ENCODE results near the gene SEPTIN5.

The SEPTIN5 gene

GRCh38 chr22:19744350-19745006 lies 30.2 kb downstream of the SEPTIN5 start:
- DNase-seq (ENCODE audit: low read depth) = no peak
- no peak overlapping the region for H3K4me3 ChIP-seq (ENCODE audit: low read length)
- no peak for TF ChIP-seq CTCF (conservative IDR thresholded peaks at IDR 0.05; ENCODE audit: low read depth, low read length)

DNA sequence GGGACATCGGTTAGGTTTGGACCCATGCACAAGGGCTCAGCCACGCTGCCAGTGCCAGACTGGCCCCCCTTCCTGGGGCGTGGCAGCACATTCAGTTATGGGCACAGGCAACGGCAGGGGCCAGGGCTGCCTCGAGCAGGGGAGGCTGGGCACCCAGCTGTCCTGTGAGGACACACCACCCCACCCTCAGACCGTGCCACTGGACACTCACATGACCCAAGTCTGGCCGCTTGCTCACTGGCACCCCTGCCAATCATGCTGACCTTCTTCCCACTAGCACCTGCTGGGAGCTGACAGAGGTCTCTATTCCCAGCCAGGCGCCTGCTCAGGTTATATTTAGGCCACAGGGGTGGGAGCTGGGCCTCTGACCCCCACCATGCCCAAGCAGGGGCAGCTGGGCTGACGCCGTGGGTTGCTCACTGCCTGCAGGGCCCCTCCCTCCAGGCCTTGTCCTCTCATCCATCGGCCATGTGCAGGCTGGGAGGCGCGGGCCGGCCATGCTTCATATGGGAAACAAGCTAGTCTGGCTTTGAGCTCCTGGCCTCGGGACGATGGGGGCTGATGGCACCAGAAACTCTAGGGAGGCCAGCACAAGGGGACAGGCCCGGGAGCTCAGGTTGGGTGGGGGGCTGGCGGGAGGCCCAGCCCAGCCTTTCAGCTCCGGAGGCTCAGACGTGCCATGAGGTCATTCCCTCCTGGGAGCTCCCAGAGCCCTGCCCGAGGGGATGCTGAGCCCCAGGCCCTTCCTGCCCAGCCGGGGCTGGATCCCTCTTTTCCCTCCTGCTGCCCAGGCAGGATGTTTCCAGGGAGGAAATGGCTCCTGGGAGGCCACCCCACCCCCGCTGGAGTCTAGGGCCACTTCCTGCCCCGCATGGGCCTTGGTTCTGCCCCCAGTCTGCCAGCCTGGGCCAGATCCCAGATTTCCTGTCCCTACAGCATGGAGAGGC lies 31.1 kb downstream of the SEPTIN5 start:
- no peak overlapping the region for H3K4me3 ChIP-seq (ENCODE audit: low read length)
- no peak for TF ChIP-seq CTCF (conservative IDR thresholded peaks at IDR 0.05; ENCODE audit: low read depth, low read length)
- no peak for DNase-seq (ENCODE audit: low read depth)

DNA sequence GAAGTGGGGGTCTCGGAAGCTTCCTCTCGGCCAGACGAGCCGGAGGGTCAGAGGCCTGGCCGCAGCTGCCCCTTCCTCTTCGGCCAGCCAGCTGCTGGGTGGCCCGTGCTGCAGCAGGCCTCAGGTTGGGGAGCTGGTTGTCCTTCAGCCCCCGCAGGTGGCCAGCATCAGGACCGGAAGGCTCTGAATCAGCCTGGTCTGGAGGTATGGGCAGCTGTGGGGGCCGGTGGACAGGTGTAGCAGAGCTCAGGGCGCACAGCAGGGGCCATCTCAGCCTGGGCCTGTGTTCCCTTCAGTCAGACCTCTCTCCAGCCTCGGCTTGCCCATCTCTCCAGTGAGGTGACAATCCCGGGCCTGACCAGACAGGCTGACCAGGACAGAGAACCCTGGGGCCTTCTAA lies 32.4 kb downstream of the SEPTIN5 start:
- no peak for TF ChIP-seq CTCF (conservative IDR thresholded peaks at IDR 0.05; ENCODE audit: low read depth, low read length)

DNA sequence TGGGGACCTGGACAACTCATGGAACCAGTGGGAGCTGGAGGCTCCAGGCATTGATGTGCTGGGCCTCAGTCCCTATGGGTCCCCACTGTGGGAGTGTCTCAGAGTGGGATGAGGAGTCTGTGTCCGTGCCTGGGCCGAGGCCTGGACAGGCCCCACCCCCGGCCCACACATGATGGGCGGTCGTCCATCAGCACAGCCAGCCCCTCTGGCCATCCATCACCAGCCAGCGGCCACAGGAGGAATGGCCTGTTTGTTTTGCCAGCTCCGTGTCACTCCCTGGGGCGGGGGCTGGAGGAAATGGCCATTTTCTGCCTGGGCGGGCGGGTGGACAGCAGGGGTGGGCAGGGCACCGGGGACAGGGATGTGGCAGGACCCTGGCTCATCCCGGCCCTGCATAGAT lies 33.2 kb downstream of the SEPTIN5 start:
- TF ChIP-seq CTCF (conservative IDR thresholded peaks at IDR 0.05; ENCODE audit: low read depth, low read length) = no peak
- H3K4me3 ChIP-seq (ENCODE audit: low read length) = no peak overlapping the region
- DNase-seq (ENCODE audit: low read depth) = no peak

More for the DNA sequence above, 32.4 kb downstream of the SEPTIN5 start:
- no peak for DNase-seq (ENCODE audit: low read depth)
- H3K4me3 ChIP-seq (ENCODE audit: low read length) = no peak overlapping the region

DNA sequence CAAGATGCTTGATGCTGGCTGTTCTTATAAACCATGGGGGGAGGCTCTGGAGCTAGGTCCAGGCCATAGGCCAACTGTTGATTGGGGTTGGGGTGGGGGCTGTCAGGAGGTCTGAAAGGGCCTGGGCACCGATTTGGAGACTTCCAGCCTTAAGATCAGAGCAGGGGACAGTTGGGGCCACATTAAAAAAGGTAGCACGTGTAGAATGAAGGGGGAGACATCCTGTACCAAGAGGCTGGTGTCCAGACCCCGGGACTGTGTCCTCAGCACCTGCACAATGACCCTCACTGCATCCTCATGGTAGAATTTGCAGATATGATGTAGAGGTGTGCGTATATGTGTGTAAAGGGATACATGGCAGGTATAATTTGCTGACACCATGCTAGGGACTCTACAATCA lies 33.8 kb downstream of the SEPTIN5 start:
- no peak overlapping the region for H3K4me3 ChIP-seq (ENCODE audit: low read length)
- TF ChIP-seq CTCF (conservative IDR thresholded peaks at IDR 0.05; ENCODE audit: low read depth, low read length) = no peak
- DNase-seq (ENCODE audit: low read depth) = no peak

DNA sequence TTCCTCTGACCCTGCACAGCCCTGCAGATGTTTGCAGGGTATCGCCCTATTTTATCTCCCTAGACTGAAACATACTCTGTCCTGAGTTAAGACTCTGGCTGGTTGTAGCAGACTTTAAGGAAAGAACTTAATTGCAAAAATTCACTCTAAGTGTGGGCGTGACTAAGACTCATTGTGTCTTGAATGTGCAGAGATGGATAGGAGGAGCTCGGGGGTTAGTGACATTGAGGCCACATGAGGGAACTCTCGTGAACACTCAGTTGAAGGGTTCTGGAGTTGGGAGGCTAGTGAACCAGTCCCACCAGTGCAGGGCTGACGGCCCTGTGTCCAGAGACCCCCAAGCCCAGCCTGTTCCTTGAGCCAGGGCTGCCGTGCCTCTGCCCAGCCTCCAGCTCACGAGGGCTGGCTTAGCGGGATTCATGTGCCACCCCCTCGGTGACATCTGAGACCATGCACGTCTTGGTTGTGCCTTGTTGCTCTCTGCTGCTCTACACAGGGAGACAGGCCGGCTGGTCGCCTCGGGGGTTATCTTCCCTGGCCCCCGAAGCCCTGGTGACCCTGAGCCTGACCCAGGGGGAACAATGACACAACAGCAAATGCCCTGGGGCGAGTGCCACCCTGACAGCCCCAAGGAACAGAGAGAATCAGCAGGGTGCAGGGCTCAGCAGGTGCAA lies 34.8 kb downstream of the SEPTIN5 start:
- H3K4me3 ChIP-seq (ENCODE audit: low read length) = no peak overlapping the region
- no peak for TF ChIP-seq CTCF (conservative IDR thresholded peaks at IDR 0.05; ENCODE audit: low read depth, low read length)
- no peak for DNase-seq (ENCODE audit: low read depth)
